HepG2 (cell line): ENCODE data around the gene MYL6. TPM values are rescaled to one million over a fixed set of nuclear protein-coding genes. Genes with fewer than 3 reads are reported as not detected.

Experiments
- ATAC-seq: fragments of 200-7000 bp; cut with Tn5 transposase; 3 replicates; pipeline ENCODE4 v1.9.1; 2020; ENCODE audit warnings: mild to moderate bottlenecking, moderate library complexity
- BruUV-seq: library from RNA; stranded (reverse); fragments of 400-500 nt; replicated peaks from 2 replicates; lab custom pipeline; 2021; lab: Mats Ljungman, UMichigan
- CTCF ChIA-PET: fragments of 300-600 bp; formaldehyde crosslinking; extraction: SDS; loops from one replicate; lab custom pipeline; 2021; ENCODE audit warnings: low total read pairs, inconsistent platforms, low intra/inter-chr PET ratio; lab: Yijun Ruan, JAX
- POLR2A ChIA-PET: fragments of 350-600 bp; sonication (Branson Sonifier 250); formaldehyde crosslinking; loops from one replicate; lab custom pipeline; 2020; ENCODE audit warnings: antibody characterized with exemption, inconsistent platforms; lab: Yijun Ruan, JAX
- DNase-seq: peaks from one replicate; pipeline ENCODE4 v3.0.0-alpha.2; 2015; ENCODE audit warnings: low spot score
- FAIRE-seq: peaks from 3 replicates; lab custom pipeline; 2011; peaks lifted over from hg19 to GRCh38; lab: Jason Lieb, UNC
- H2AFZ ChIP-seq: one replicate; pipeline ENCODE4 v1.6.1; 2011; ENCODE audit warnings: low read length, inconsistent platforms
- H3K27ac ChIP-seq: fragments of 300-600 bp; 3 replicates; pipeline ENCODE4 v1.8.0; 2011; ENCODE audit warnings: mixed run types, mild to moderate bottlenecking, mixed read lengths, low read length, inconsistent platforms; ENCODE audit not compliant: insufficient read depth; ENCODE audit errors: extremely low read length
- H3K27me3 ChIP-seq, 2 experiments: fragments of 200-600 bp in 1 of 2; 2 replicates in 1 of 2; 3 replicates in 1 of 2; pipeline versions ENCODE4 v1.6.0 to v1.8.0; 2011; ENCODE audit warnings: low read length in 2 of 2, mild to moderate bottlenecking in 2 of 2, moderate library complexity in 2 of 2, inconsistent platforms in 1 of 2; ENCODE audit not compliant: insufficient read depth in 2 of 2, control insufficient read depth in 1 of 2
- H3K36me3 ChIP-seq, 2 experiments: fragments of 200-600 bp in 1 of 2; replicated peaks in 1 of 2; 2 replicates in 1 of 2; 3 replicates in 1 of 2; pipeline versions ENCODE4 v1.5.1 to v1.8.0; 2011; ENCODE audit warnings: low read length in 2 of 2, inconsistent platforms in 1 of 2; ENCODE audit not compliant: insufficient read depth in 2 of 2, control insufficient read depth in 1 of 2
- H3K4me1 ChIP-seq: 2 replicates; pipeline ENCODE4 v1.5.1; 2012; ENCODE audit warnings: low read length, inconsistent platforms; ENCODE audit not compliant: insufficient read depth
- H3K4me2 ChIP-seq: 2 replicates; pipeline ENCODE4 v1.6.0; 2011; ENCODE audit warnings: low read depth, low read length, inconsistent platforms
- H3K4me3 ChIP-seq, 3 experiments: fragments of 200-600 bp in 1 of 3; sonication (generic), shearing (Covaris generic) in 1 of 3; replicated peaks in 1 of 3; 2 replicates each; pipeline ENCODE4 v1.5.1; 2011 to 2016; ENCODE audit warnings: low read length in 3 of 3, inconsistent platforms in 2 of 3, low read depth in 2 of 3, mild to moderate bottlenecking in 2 of 3, control low read depth in 1 of 3, mixed read lengths in 1 of 3; ENCODE audit not compliant: insufficient read depth in 1 of 3
- H3K79me2 ChIP-seq: one replicate; pipeline ENCODE4 v1.6.1; 2011; ENCODE audit warnings: low read length, inconsistent platforms; ENCODE audit not compliant: insufficient read depth
- H3K9ac ChIP-seq: 2 replicates; pipeline ENCODE4 v1.6.0; 2011; ENCODE audit warnings: mild to moderate bottlenecking, low read depth, low read length, inconsistent platforms; ENCODE audit not compliant: insufficient read depth
- H3K9me3 ChIP-seq: 2 replicates; pipeline ENCODE4 v1.5.1; 2012; ENCODE audit warnings: mild to moderate bottlenecking, low read length
- H4K20me1 ChIP-seq: 2 replicates; pipeline ENCODE4 v1.6.0; 2011; ENCODE audit warnings: inconsistent platforms, mild to moderate bottlenecking, low read length, moderate library complexity; ENCODE audit not compliant: insufficient read depth
- MED8 ChIP-seq: sonication (generic); formaldehyde crosslinking; IDR thresholded peaks from 2 replicates; pipeline ENCODE4 v1.8.1; 2023; ENCODE audit warnings: mild to moderate bottlenecking, missing genetic modification reagents; ENCODE audit not compliant: insufficient replicate concordance
- ZBTB33 ChIP-seq: sonication (generic); formaldehyde crosslinking; IDR thresholded peaks from 2 replicates; pipeline ENCODE4 v1.4.0; 2020; ENCODE audit warnings: missing genetic modification reagents
- ZBTB38 ChIP-seq: sonication (generic); formaldehyde crosslinking; IDR thresholded peaks from 2 replicates; pipeline ENCODE4 v1.5.1; 2020; ENCODE audit warnings: mild to moderate bottlenecking, missing genetic modification reagents
- ZNF318 ChIP-seq: sonication (generic); formaldehyde crosslinking; IDR thresholded peaks from 2 replicates; pipeline ENCODE4 v1.4.0; 2020; ENCODE audit warnings: mild to moderate bottlenecking, missing genetic modification reagents
- ZNF788 ChIP-seq: sonication (generic); formaldehyde crosslinking; IDR thresholded peaks from 2 replicates; pipeline ENCODE4 v1.5.0; 2020; ENCODE audit warnings: mild to moderate bottlenecking, missing genetic modification reagents, borderline replicate concordance
- WGBS: methylation state at CpG from one replicate; pipeline ENCODE4 v1.1.6; 2017; ENCODE audit warnings: low lambda C conversion rate; 5-methylcytosine and 5-hydroxymethylcytosine counted together
- in situ Hi-C: cut with HindIII; loops from 2 replicates; pipeline ENCODE4 v1.10.0; 2017; ENCODE audit warnings: low pct_unique_long_range_greater_than_20kb; ENCODE audit not compliant: extremely low pct_ligation_motif_present
- intact Hi-C: fragments of 100-400 bp; cut with micrococcal nuclease; formaldehyde crosslinking; loops from one replicate; pipeline ENCODE4 v1.10.0; 2022; ENCODE audit not compliant: unreplicated experiment
- polyA plus RNA-seq, 8 experiments: library from polyadenylated mRNA; depleted of rRNA in 3 of 8; stranded (reverse) in 7 of 8; unstranded in 1 of 8; fragments of >200 nt; fragmentation: Illumina TruSeq in 4 of 8; extraction: Trizol in 4 of 8; gene quantifications; 2 replicates each; pipeline versions ENCODE4 v1.2.1 to v1.2.3, GENCODE V29; 2011 to 2016; ENCODE audit warnings: low read depth in 4 of 8, missing spikeins in 1 of 8, mixed read lengths in 1 of 8; ENCODE audit not compliant: insufficient read depth in 1 of 8
- total RNA-seq, 5 experiments: library from RNA; depleted of rRNA; stranded (reverse); fragments of >200 nt; fragmentation: Illumina TruSeq; extraction: Trizol; gene quantifications; 2 replicates each; pipeline ENCODE4 v1.2.3, GENCODE V29; 2016; ENCODE audit warnings: low read depth in 1 of 5

MYL6 gene
- total and polyA plus RNA-seq, 2 of the 13 experiments (the other 11 are each of a cell fraction or from before 2014, with no cell fraction given): 1,127 to 1,192 TPM

- no peaks in the 10 kb centered on the region; a peak in 1 of 5 replicates for H3K27me3 ChIP-seq
- in situ Hi-C loops: loop anchor here (5.0 kb wide), 1 partner anchor 33 kb away; no protein-coding TSS in a partner anchor
- TF ChIP-seq MED8 (peak; percentile 20), ZNF788 (CRISPR knock-in tag) (no peak)
- DNase-seq (no peak), ATAC-seq (no peak), FAIRE-seq (no peak)
- H3K36me3 ChIP-seq: peaks cover 3 to 5% of the 10 kb centered on the region in 2 experiments
- no peak overlapping the region for H3K4me3 ChIP-seq
- no peak overlapping the region for H3K27ac ChIP-seq
- no peak overlapping the region for H2AFZ ChIP-seq
- 92% methylated on average over 5 of the region's 5 CpGs for WGBS
- H3K79me2 ChIP-seq: peaks cover 32% of the 10 kb centered on the region
- H3K4me1 ChIP-seq: peaks cover 51% of the 10 kb centered on the region
- POLR2A ChIA-PET: interaction anchor here (0.8 to 2.3 kb wide), 7 partner anchors 27 to 67 kb away, joined by 3 to 17 read pairs (median 4); partner anchors contain the start of genes ESYT1, PA2G4, RNF41 and SMARCC2
- intact Hi-C loops: loop anchor here (5.0 kb wide), 1 partner anchor 37 kb away; no protein-coding TSS in a partner anchor
- peaks cover 8% of the 10 kb centered on the region; the same call in 1 of the 2 replicates for H4K20me1 ChIP-seq
- no peaks in the 10 kb centered on the region for H3K9me3 ChIP-seq
- no peak overlapping the region for H3K9ac ChIP-seq
- CTCF ChIA-PET: no interaction called here
- no peak overlapping the region for H3K4me2 ChIP-seq
- BruUV-seq: no TSS peak
These were observed 3.3 kb upstream of the MYL6 start for GRCh38 chr12:56154818-56155217.

GRCh38 chr12:56155256-56155845 lies 2.8 kb upstream of the MYL6 start:
- DNase-seq: no peak
- peaks cover 56% of the 10 kb centered on the region for H3K4me1 ChIP-seq
- POLR2A ChIA-PET: interaction anchor here (0.8 to 2.3 kb wide), 6 partner anchors 27 to 66 kb away, joined by 3 to 17 read pairs (median 4); partner anchors contain the start of genes ESYT1, PA2G4, RNF41 and SMARCC2
- no peak for FAIRE-seq
- peaks cover 7 to 10% of the 10 kb centered on the region in 2 experiments for H3K36me3 ChIP-seq
- in situ Hi-C loops: loop anchor here (5.0 kb wide), 1 partner anchor 33 kb away; no protein-coding TSS in a partner anchor
- H3K4me2 ChIP-seq: 0 out of 2 replicates have a peak overlapping the region, but pooled peaks have one; percentile 15
- H2AFZ ChIP-seq: no peak overlapping the region
- H3K27ac ChIP-seq: peak overlapping the region; percentile 44
- CTCF ChIA-PET: no interaction called here
- BruUV-seq: no TSS peak
- intact Hi-C loops: loop anchor here (5.0 kb wide), 1 partner anchor 37 kb away; no protein-coding TSS in a partner anchor
- H3K9me3 ChIP-seq: no peaks in the 10 kb centered on the region
- WGBS: 68% methylated on average over 11 of the region's 11 CpGs
- no peak overlapping the region for H3K4me3 ChIP-seq
- H3K27me3 ChIP-seq: no peaks in the 10 kb centered on the region; a peak in 1 of 5 replicates
- H4K20me1 ChIP-seq: peaks cover 14% of the 10 kb centered on the region; the same call in 1 of the 2 replicates
- H3K9ac ChIP-seq: no peak overlapping the region
- no peak for ATAC-seq
- H3K79me2 ChIP-seq: peaks cover 37% of the 10 kb centered on the region
- TF ChIP-seq ZNF318 (CRISPR knock-in tag) (no peak), ZBTB38 (CRISPR knock-in tag) (0 out of 2 replicates have a peak, but pooled peaks have one; percentile 23), ZBTB33 (CRISPR knock-in tag) (peak; percentile 30; the same call in 1 of the 2 replicates)
